Upper lobe of right lung (tissue), 1 donor: Measurements from ENCODE around the gene MMP28. TPM values are rescaled to one million over a fixed set of nuclear protein-coding genes. Genes with fewer than 3 reads are reported as not detected.
A peak's percentile ranks its signal among the peaks of the same experiment; 100 is the strongest.

Experiments used
- ATAC-seq: fragments of 200-7000 bp; cut with Tn5 transposase; one replicate; pipeline ENCODE4 v1.9.1; 2020; ENCODE audit warnings: mild to moderate bottlenecking, moderate library complexity
- DNase-seq: peaks from one replicate; pipeline ENCODE4 v3.0.0-alpha.2; 2020
- H3K27ac ChIP-seq: fragments of 200-600 bp; one replicate; pipeline ENCODE4 v1.8.0; 2022
- H3K27me3 ChIP-seq: fragments of 200-600 bp; one replicate; pipeline ENCODE4 v1.8.0; 2022; ENCODE audit warnings: mild to moderate bottlenecking
- H3K36me3 ChIP-seq: fragments of 200-600 bp; one replicate; pipeline ENCODE4 v1.8.0; 2022
- H3K4me1 ChIP-seq: fragments of 200-600 bp; one replicate; pipeline ENCODE4 v1.8.0; 2022
- H3K4me3 ChIP-seq: fragments of 200-600 bp; one replicate; pipeline ENCODE4 v1.8.0; 2022; ENCODE audit warnings: mild to moderate bottlenecking
- H3K9me3 ChIP-seq: fragments of 200-600 bp; one replicate; pipeline ENCODE4 v1.8.0; 2022
- CTCF ChIP-seq: fragments of 200-600 bp; IDR thresholded peaks from one replicate; pipeline ENCODE4 v1.8.0; 2022; ENCODE audit warnings: antibody characterized with exemption
- intact Hi-C: fragments of 100-400 bp; cut with DNase I; formaldehyde crosslinking; loops from one replicate; pipeline ENCODE4 v1.11.0; 2022
- total RNA-seq: library from RNA; stranded (reverse); fragmentation: NEBNext Ultra II Directional; extraction: Animal tissue kit (Norgen Biotek cat#: 25700); gene quantifications from one replicate; pipeline ENCODE4 v1.2.1, GENCODE V29; 2021
- donor health status: DM: no; HTN: yes; CAD: no; lungs with severe emphysema.

Gene MMP28
- total RNA-seq, 1 donor from 2014 or later = 55.6 TPM

- intact Hi-C loops = no loop called here
- TF ChIP-seq CTCF = no peak
- Histone ChIP-seq H3K27ac (no peak overlapping the region), H3K36me3 (peaks cover 100% of the 10 kb centered on the region), H3K9me3 (no peaks in the 10 kb centered on the region), H3K4me1 (no peaks in the 10 kb centered on the region), H3K27me3 (no peaks in the 10 kb centered on the region), H3K4me3 (no peak overlapping the region)
- DNase-seq = no peak
- ATAC-seq = no peak
Measured at GRCh38 chr17:35841101-35841500, 45.7 kb upstream of the MMP28 start.

GRCh38 chr17:35825206-35825605 lies 29.8 kb upstream of the MMP28 start:
- Histone ChIP-seq H3K9me3 (no peaks in the 10 kb centered on the region), H3K27ac (no peak overlapping the region), H3K4me1 (no peaks in the 10 kb centered on the region), H3K36me3 (peaks cover 99% of the 10 kb centered on the region), H3K27me3 (no peaks in the 10 kb centered on the region), H3K4me3 (no peak overlapping the region)
- DNase-seq = no peak
- intact Hi-C loops = no loop called here
- TF ChIP-seq CTCF = no peak
- no peak for ATAC-seq

- H3K4me1 ChIP-seq = no peaks in the 10 kb centered on the region
- DNase-seq = no peak
- no peak for ATAC-seq
- no peak for TF ChIP-seq CTCF
- H3K27ac ChIP-seq = no peak overlapping the region
- H3K36me3 ChIP-seq = peaks cover 90% of the 10 kb centered on the region
- intact Hi-C loops = no loop called here
- no peaks in the 10 kb centered on the region for H3K27me3 ChIP-seq
- no peaks in the 10 kb centered on the region for H3K9me3 ChIP-seq
- H3K4me3 ChIP-seq = no peak overlapping the region
Measured at GRCh38 chr17:35821308-35821707, 25.9 kb upstream of the MMP28 start.

- ATAC-seq (no peak), DNase-seq (no peak)
- Histone ChIP-seq H3K27me3 (no peaks in the 10 kb centered on the region), H3K27ac (no peak overlapping the region), H3K9me3 (no peaks in the 10 kb centered on the region), H3K4me1 (peaks cover 10% of the 10 kb centered on the region), H3K4me3 (no peak overlapping the region), H3K36me3 (peaks cover 80% of the 10 kb centered on the region)
- TF ChIP-seq CTCF = no peak
- intact Hi-C loops = no loop called here
Measured at GRCh38 chr17:35819455-35819854, 24.0 kb upstream of the MMP28 start.

GRCh38 chr17:35817196-35817595 lies 21.8 kb upstream of the MMP28 start:
- Histone ChIP-seq H3K4me1 (peaks cover 24% of the 10 kb centered on the region), H3K9me3 (no peaks in the 10 kb centered on the region), H3K4me3 (no peak overlapping the region), H3K27me3 (no peaks in the 10 kb centered on the region), H3K27ac (no peak overlapping the region), H3K36me3 (peaks cover 57% of the 10 kb centered on the region)
- ATAC-seq (no peak), DNase-seq (no peak)
- TF ChIP-seq CTCF = no peak
- intact Hi-C loops = no loop called here

- Histone ChIP-seq H3K4me1 (peaks cover 29% of the 10 kb centered on the region), H3K9me3 (no peaks in the 10 kb centered on the region), H3K27me3 (no peaks in the 10 kb centered on the region), H3K4me3 (no peak overlapping the region), H3K36me3 (peaks cover 52% of the 10 kb centered on the region), H3K27ac (no peak overlapping the region)
- TF ChIP-seq CTCF = no peak
- intact Hi-C loops = no loop called here
- ATAC-seq (peak; percentile 59), DNase-seq (no peak)
Measured at GRCh38 chr17:35816723-35817122, 21.3 kb upstream of the MMP28 start.
